SK-N-MC (cell line): ENCODE data around the gene PSMC3.

Experiments
- EZH2 ChIP-seq: fragments of 200-600 bp; sonication (generic); IDR thresholded peaks from one replicate; pipeline ENCODE4 v1.6.1; 2017; ENCODE audit warnings: antibody characterized with exemption
- POLR2AphosphoS5 ChIP-seq: IDR thresholded peaks from 2 replicates; pipeline ENCODE4 v1.6.1; 2012; ENCODE audit warnings: mild to moderate bottlenecking, low read depth, low read length, borderline replicate concordance

DNA sequence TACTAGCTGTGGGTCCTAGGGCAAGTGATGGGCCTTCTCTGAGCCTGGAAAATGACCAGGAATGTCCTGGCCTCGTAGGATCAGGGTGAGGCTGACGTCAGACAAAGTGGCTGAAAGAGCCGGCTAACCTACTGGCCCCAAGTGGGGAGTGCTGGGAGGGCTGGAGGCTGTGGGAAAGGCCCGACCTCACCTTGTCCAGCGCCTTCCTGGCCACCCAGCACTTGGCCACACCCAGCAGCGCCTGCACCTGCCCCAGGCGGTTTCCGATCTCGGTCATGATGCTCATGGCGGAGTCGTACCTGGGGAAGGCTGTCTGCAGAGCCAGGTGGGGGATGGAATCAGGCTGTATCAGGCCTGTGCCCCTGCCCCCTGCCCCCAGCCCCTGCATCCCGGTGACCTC lies 15.2 kb upstream of the PSMC3 start:
- TF ChIP-seq POLR2AphosphoS5 (no peak), EZH2 (no peak)
